ENCODE measurements around the gene KCTD10. TPM values are rescaled to one million over a fixed set of nuclear protein-coding genes. Genes with fewer than 3 reads are reported as not detected.

KCTD10 gene, protein sequence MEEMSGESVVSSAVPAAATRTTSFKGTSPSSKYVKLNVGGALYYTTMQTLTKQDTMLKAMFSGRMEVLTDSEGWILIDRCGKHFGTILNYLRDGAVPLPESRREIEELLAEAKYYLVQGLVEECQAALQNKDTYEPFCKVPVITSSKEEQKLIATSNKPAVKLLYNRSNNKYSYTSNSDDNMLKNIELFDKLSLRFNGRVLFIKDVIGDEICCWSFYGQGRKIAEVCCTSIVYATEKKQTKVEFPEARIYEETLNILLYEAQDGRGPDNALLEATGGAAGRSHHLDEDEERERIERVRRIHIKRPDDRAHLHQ
- total RNA-seq (64.4 and 102 TPM in 2 replicates), polyA plus RNA-seq (64.5 and 95.7 TPM in 2 replicates)

DNA sequence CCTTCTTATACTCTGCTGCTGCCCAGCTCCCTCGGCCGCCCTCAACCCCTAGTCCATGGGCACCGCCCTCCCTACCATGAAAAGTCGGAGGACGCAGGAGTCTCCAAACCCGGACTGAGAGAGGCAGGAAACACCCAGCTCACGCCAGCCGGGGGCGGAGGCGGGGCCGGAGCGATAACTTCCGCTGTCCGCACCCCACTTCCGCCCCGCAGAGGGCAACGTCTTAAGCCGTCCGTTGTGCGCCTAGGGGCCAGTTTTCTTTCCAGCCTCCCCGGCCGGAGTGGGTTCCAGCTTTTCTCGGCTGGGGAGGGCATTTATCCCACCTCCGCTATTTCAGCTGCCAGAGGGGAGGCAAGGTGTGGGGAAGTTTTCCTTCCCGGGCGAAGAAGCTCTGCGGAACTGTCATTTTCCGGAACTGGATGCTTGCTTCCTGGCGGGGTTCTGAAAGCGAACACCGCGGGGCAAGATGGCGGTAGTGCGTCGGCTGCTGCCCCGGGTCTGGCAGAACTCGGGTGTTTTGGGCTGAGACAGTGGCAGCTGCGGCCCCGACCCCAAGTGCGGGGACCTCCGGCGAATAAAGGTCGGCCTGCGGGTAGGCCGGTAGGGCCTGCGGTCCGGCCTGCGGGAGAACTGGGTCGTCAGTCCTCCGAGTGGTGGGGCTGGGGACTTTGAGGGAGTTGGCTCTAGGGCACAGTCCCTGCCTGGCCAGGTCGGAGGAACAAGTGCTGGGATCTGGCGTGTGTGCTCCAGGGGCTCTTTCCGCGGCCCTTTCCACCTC is at the start of gene KCTD10, which contains the start of gene UBE3B:
Gene KCTD10 (minus strand): TSS at position 116 of the 778 bp plus-strand sequence. CDS start 38 bp downstream, at position 78.
Gene UBE3B (plus strand): TSS at position 450 of the 778 bp plus-strand sequence. CDS start 5,918 bp downstream, outside the sequence.
- DNase-seq (ENCODE audit: low read depth in 1 of 2, low spot score in 1 of 2) = peak; percentile 94 to 95
- Histone ChIP-seq H3K27me3 (no peaks in the 10 kb centered on the region), H3K4me1 (ENCODE audit: low read depth) (peaks cover 20% of the 10 kb centered on the region), H3K36me3 (no peaks in the 10 kb centered on the region), H3K4me3 (peak within 1 kb of the TSS; percentile 91), H3K27ac (peak within 1 kb of the TSS; percentile 99), H3K9me3 (ENCODE audit: low read depth) (no peaks in the 10 kb centered on the region)
- TF ChIP-seq CTCF (IDR thresholded peaks at IDR 0.05; ENCODE audit: low read depth, low read length) = no peak

DNA sequence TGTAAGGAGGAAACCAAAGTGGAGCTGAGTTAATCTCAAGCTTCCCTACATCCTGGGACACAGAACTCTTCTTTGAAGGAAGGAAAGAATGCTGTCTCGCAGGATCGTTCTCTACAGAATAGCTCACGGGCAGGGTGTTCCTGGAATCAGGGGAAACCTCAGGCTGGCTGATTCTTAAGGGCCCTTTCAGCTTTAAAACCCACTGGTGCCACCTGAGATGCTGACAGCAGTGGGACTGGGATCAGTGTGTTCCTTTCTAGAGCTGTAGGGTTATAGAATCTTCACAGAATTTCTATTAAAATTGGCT is 48.1 kb upstream of the KCTD10 start:
- no peaks in the 10 kb centered on the region for H3K27me3 ChIP-seq
- DNase-seq (ENCODE audit: low read depth in 1 of 2, low spot score in 1 of 2) = no peak
- H3K36me3 ChIP-seq = peaks cover 8% of the 10 kb centered on the region
- H3K4me1 ChIP-seq (ENCODE audit: low read depth) = peaks cover 64% of the 10 kb centered on the region
- no peak for TF ChIP-seq CTCF (IDR thresholded peaks at IDR 0.05; ENCODE audit: low read depth, low read length)
- no peak overlapping the region for H3K4me3 ChIP-seq
- H3K27ac ChIP-seq = peak overlapping the region; percentile 65
- H3K9me3 ChIP-seq (ENCODE audit: low read depth) = no peaks in the 10 kb centered on the region

- peaks cover 8% of the 10 kb centered on the region for H3K36me3 ChIP-seq
- no peak overlapping the region for H3K4me3 ChIP-seq
- H3K27ac ChIP-seq = peak overlapping the region; percentile 65
Measured at GRCh38 chr12:109524466-109525278, 47.6 kb upstream of the KCTD10 start.

DNA sequence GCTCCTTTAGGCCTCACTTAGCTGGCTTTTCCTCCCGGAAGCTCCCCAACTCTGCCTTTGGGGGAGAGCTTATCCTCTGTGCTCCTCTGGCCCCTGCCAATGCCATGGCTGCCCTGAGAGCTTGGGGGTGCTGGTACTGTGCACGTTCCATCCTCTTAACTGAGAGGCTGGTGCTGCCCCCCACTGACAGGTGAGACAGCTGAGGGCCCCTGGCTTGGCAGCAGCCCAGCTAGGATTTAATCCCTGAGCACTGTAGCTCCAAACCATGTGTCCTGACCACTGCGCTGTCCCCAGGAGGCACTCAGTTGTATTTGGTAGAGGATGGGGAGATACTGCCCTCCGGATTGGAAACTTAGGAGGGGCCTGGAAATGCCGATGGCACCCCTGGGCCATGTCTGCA is 46.4 kb upstream of the KCTD10 start:
- Histone ChIP-seq H3K36me3 (peaks cover 8% of the 10 kb centered on the region), H3K4me1 (ENCODE audit: low read depth) (peaks cover 57% of the 10 kb centered on the region), H3K9me3 (ENCODE audit: low read depth) (no peaks in the 10 kb centered on the region), H3K4me3 (no peak overlapping the region), H3K27ac (peak overlapping the region; percentile 80), H3K27me3 (no peaks in the 10 kb centered on the region)
- TF ChIP-seq CTCF (IDR thresholded peaks at IDR 0.05; ENCODE audit: low read depth, low read length) = no peak
- no peak for DNase-seq (ENCODE audit: low read depth in 1 of 2, low spot score in 1 of 2)

More at GRCh38 chr12:109524466-109525278, 47.6 kb upstream of the KCTD10 start:
- no peaks in the 10 kb centered on the region for H3K27me3 ChIP-seq
- H3K4me1 ChIP-seq (ENCODE audit: low read depth) = peaks cover 59% of the 10 kb centered on the region
- DNase-seq (ENCODE audit: low read depth in 1 of 2, low spot score in 1 of 2) = no peak
- TF ChIP-seq CTCF (IDR thresholded peaks at IDR 0.05; ENCODE audit: low read depth, low read length) = no peak
- H3K9me3 ChIP-seq (ENCODE audit: low read depth) = no peaks in the 10 kb centered on the region

DNA sequence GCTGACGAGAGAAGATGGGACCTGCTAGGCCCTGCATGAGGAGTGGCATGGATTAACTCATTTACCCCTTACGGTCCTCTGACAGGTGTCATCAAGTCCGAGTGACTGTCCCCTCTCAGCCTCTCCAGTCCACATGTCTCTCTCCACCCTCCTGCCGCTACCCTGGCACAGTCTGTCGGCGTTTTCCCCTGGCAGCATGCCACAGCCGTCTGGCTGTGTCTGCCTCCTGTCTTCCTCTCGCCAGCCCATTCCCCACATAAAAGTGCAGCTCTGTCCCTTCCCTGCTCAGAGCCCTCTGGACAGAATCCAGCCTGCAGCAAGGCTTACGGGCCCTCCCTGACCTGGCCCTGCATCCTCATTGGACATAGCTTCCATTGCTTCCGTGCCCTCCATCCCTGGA is 46.0 kb upstream of the KCTD10 start:
- no peak overlapping the region for H3K4me3 ChIP-seq
- H3K27ac ChIP-seq = peak overlapping the region; percentile 80
- H3K27me3 ChIP-seq = no peaks in the 10 kb centered on the region
- H3K4me1 ChIP-seq (ENCODE audit: low read depth) = peaks cover 55% of the 10 kb centered on the region
- DNase-seq (ENCODE audit: low read depth in 1 of 2, low spot score in 1 of 2) = no peak
- no peak for TF ChIP-seq CTCF (IDR thresholded peaks at IDR 0.05; ENCODE audit: low read depth, low read length)
- H3K9me3 ChIP-seq (ENCODE audit: low read depth) = no peaks in the 10 kb centered on the region
- peaks cover 8% of the 10 kb centered on the region for H3K36me3 ChIP-seq
